Activated CD4-positive, alpha-beta T cell treated with anti-CD3 and anti-CD28 coated beads, Interleukin-2, amount 50 U/mL, for 16 hours (primary cell): ENCODE results near the gene SPCS3.

ENCODE experiments used
- DNase-seq: peaks from one replicate; pipeline ENCODE4 v3.0.0-alpha.2; 2020

The SPCS3 gene

GRCh38 chr4:176354884-176355283 is 35.1 kb downstream of the SPCS3 start:
- no peak for DNase-seq

- peak; percentile 3 for DNase-seq
Measured at GRCh38 chr4:176357359-176358082, 37.8 kb downstream of the SPCS3 start.

DNA sequence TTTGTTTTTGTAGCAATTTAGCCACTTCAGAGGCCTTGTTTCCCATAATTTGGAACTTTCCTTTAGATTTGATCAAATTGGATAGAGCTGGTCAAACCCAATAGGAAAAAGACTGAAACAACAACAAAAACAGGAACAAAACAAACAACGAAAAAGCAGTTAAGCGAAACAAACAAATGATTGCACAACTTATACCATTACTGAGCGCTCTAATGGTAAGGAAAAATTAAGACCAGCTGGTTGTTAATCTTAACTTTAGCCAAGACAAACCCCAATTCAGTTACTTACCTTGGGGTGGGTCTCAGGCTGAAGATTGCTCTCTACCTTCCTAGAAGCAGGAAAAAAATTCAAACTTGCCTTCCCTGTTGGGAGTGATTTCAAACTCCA is 38.3 kb downstream of the SPCS3 start:
- DNase-seq, result no peak

- DNase-seq, result no peak
Measured at GRCh38 chr4:176359590-176359989, 39.8 kb downstream of the SPCS3 start.

DNA sequence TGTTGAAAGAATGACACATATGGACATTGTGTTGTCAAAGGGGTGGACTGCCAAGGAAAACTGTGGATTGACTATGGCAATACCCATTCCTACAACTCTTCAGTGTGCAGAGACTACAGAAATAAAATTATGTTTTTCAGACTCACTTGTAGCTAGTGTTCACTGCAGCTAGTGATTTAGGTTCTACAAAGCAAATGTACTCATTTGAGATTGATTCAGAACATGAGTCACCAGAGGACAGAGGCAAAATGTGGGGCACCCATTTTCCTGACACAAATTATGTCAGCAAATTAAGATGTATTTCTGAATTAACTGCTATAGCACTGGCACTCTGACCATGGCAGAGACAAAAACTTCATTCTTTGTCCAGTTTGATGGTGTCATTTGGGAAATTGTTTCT is 40.7 kb downstream of the SPCS3 start:
- no peak for DNase-seq

- no peak for DNase-seq
Measured at GRCh38 chr4:176363072-176363471, 43.3 kb downstream of the SPCS3 start.

DNA sequence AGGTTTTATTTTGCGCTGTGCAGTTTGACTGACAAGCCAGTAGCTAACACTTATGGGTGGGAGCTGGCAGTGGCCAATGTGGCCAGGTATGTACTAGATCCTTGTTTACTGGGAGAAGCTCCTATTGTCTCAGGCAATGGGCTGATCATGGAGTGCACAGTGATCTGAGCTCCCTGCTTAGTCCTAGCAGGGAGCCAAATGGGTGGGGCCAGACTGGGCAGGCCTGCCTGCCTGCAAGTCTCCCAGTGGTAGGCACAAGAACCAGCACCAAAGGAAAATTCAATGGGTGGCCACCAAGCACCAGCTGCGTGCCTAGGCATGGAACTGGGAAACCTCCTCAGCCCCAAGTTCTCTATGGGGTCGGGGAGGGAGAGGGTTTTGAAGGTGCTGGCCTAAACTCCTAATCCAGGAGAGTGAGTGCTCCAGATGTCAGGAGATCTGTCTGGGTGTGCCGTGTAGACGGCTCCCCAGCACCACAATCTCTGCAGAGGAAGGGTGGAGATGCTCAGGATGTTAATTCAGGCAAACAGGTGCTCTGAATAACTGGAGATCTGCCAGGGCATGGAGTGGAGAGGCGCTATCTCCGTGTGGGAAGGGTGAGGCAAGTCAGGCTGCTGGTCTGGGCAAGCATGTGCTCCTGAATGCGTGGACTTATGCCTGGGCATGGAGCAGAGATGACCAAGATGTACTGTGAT is 48.2 kb downstream of the SPCS3 start:
- no peak for DNase-seq

- no peak for DNase-seq
Measured at GRCh38 chr4:176376032-176376614, 56.4 kb downstream of the SPCS3 start.

DNA sequence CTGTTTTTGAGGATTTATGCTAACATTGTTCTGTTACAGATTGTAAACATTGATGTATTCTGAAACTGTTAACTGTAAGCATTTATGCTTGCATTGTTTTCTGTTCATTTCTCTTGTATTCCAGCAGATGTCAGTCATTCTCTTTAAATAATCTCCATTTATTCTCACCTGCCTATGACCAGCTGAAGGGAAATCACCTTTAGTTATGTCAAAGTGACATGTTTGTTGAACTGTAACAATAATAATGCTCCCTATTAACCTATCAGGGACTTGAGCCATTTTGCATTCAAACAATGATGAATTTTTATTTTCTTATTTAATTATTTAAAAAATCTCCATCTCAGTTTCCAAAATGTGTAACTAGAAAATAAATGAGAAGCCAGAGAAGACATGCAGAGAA is 58.0 kb downstream of the SPCS3 start:
- peak; percentile 3 for DNase-seq

- no peak for DNase-seq
Measured at GRCh38 chr4:176380352-176381157, 60.8 kb downstream of the SPCS3 start.
